Fibroblast of villous mesenchyme (primary cell): Measurements from ENCODE around the gene ACY1. TPM values are rescaled to one million over a fixed set of nuclear protein-coding genes. Genes with fewer than 3 reads are reported as not detected.

Experiments used
- DNase-seq: peaks from one replicate; pipeline ENCODE4 v3.0.0-alpha.2; 2010; ENCODE audit warnings: low read depth
- H3K4me3 ChIP-seq: 2 replicates; pipeline ENCODE4 v1.5.1; 2011; ENCODE audit warnings: low read depth, mild to moderate bottlenecking, low read length
- CTCF ChIP-seq: IDR thresholded peaks from 2 replicates; pipeline ENCODE4 v1.5.1; 2012; ENCODE audit warnings: low read depth, mild to moderate bottlenecking, low read length; ENCODE audit not compliant: insufficient read depth
- total RNA-seq: library from RNA; depleted of rRNA; stranded (reverse); fragments of >200 nt; gene quantifications from 2 replicates; pipeline ENCODE4 v1.2.3, GENCODE V29; 2012

The ACY1 gene
- total RNA-seq, 1 donor: 23.3 TPM

DNA sequence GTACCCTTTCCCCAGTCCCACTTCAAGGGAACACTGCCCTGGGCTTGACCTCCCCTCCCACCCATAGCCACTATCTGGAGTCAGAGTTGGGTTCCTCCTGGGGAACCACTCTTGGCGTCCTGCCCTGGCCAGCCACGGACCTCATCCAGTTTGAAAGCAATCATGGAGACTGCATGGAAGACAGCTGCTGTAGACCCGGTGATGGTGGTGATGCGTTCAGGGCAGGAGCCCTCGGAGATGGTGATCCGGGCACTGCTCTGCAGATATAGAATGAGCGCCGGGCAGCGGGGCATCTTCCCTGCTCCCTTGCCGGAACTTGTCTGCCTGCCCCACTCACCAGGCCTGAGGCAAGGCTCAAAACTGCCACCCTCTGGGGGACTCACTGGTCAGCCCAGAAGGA is 22.9 kb upstream of the ACY1 start:
- DNase-seq: no peak
- no peak overlapping the region for H3K4me3 ChIP-seq
- no peak for TF ChIP-seq CTCF

GRCh38 chr3:51961011-51961410 is 22.3 kb upstream of the ACY1 start:
- DNase-seq: no peak
- no peak for TF ChIP-seq CTCF
- no peak overlapping the region for H3K4me3 ChIP-seq

GRCh38 chr3:51961602-51962569 is 21.4 kb upstream of the ACY1 start:
- H3K4me3 ChIP-seq: no peak overlapping the region
- no peak for TF ChIP-seq CTCF
- no peak for DNase-seq

DNA sequence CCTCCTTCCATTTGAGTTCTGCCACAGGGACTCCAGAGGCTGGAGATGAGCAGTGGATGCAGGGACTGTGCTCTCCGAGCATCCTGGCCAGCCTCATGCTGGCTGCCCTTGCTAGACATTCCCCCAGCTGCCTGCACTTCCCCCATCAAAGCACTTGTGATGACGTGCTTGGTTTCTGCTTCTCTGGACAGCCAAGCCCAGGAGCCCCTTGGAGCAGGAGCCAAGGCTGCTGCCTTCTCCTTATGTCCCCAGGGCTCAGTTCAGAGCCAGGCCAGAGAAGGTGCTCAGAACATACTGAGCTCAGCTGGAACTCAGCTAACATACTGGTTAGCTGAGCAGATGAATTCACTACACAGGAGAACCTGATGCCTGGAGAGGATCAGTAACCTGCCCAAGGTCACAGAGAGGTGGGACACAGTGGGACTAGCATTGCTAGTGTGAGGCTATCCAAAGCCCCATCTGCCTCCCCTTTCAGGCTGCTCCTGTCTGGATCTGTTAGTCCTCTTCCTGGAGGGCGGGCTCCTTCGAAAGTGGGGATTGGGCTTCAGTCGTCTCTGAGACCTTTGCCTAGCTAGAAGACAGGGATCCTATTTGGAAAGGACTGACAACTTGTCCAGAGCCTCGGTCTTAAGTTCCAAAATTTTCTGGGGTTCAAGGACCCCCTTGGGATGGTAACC is 20.3 kb upstream of the ACY1 start:
- DNase-seq: no peak
- H3K4me3 ChIP-seq: no peak overlapping the region
- TF ChIP-seq CTCF: no peak

- TF ChIP-seq CTCF: no peak
- DNase-seq: no peak
- H3K4me3 ChIP-seq: no peak overlapping the region
Measured at GRCh38 chr3:51963951-51964451, 19.3 kb upstream of the ACY1 start.

GRCh38 chr3:51964521-51964920 is 18.8 kb upstream of the ACY1 start:
- no peak for DNase-seq
- no peak for TF ChIP-seq CTCF
- H3K4me3 ChIP-seq: no peak overlapping the region
